HCT116 (cell line): ENCODE measurements around the gene CLIC5. TPM values are rescaled to one million over a fixed set of nuclear protein-coding genes. Genes with fewer than 3 reads are reported as not detected.

ENCODE experiments used
- ATAC-seq: fragments of 200-7000 bp; cut with Tn5 transposase; 2 replicates; pipeline ENCODE4 v1.9.1; 2020; ENCODE audit warnings: mild to moderate bottlenecking, moderate library complexity
- BruUV-seq: library from RNA; stranded (reverse); fragments of 400-500 nt; replicated peaks from 2 replicates; lab custom pipeline; 2021; lab: Mats Ljungman, UMichigan
- CTCF ChIA-PET: fragments of 300-600 bp; sonication (Branson Sonifier 250); formaldehyde crosslinking; loops from one replicate; lab custom pipeline; 2021; ENCODE audit warnings: antibody characterized with exemption; lab: Charles Lee
- POLR2A ChIA-PET: fragments of 300-600, 350-600 bp; sonication (Branson Sonifier 250); formaldehyde crosslinking; loops from one replicate; lab custom pipeline; 2021; ENCODE audit warnings: antibody characterized with exemption; lab: Charles Lee
- RAD21 ChIA-PET, 2 experiments: fragments of 300-600 bp; sonication (Branson Sonifier 250); formaldehyde crosslinking; loops; one replicate each; lab custom pipeline; 2023; ENCODE audit warnings: low total read pairs in 2 of 2; ENCODE audit not compliant: uncharacterized antibody in 2 of 2, unreplicated experiment in 2 of 2, low non-redundant PET in 1 of 2; lab: Charles Lee
- DNase-seq: peaks from one replicate; pipeline ENCODE4 v3.0.0-alpha.2; 2010; ENCODE audit warnings: low read depth, low spot score
- H2AFZ ChIP-seq: fragments of 200-600 bp; shearing (Covaris generic), sonication (generic); 2 replicates; pipeline ENCODE4 v1.6.1; 2017; ENCODE audit warnings: low read depth, mixed run types, mixed read lengths, antibody characterized with exemption, low read length; ENCODE audit not compliant: poor library complexity, severe bottlenecking
- H3K27ac ChIP-seq: 2 replicates; pipeline ENCODE4 v1.5.1; 2012; ENCODE audit warnings: low read depth, low read length
- H3K27me3 ChIP-seq: fragments of 200-600 bp; sonication (generic); 2 replicates; pipeline ENCODE4 v1.6.1; 2016; ENCODE audit warnings: mixed run types, low read length, mixed read lengths; ENCODE audit not compliant: insufficient read depth
- H3K36me3 ChIP-seq, 2 experiments: fragments of 200-500 bp in 1 of 2; fragments of 200-600 bp in 1 of 2; sonication (Bioruptor generic) in 1 of 2; sonication (generic) in 1 of 2; 2 replicates each; pipeline versions ENCODE4 v1.5.1 to v1.6.1; 2014 to 2016; ENCODE audit warnings: low read length in 2 of 2, inconsistent platforms in 1 of 2, mixed read lengths in 1 of 2, mixed run types in 1 of 2; ENCODE audit not compliant: insufficient read depth in 2 of 2, control insufficient read depth in 1 of 2
- H3K4me1 ChIP-seq, 2 experiments: fragments of 200-600 bp in 1 of 2; sonication (generic) in 1 of 2; 2 replicates each; pipeline versions ENCODE4 v1.5.1 to v1.6.1; 2012 to 2017; ENCODE audit warnings: low read length in 2 of 2, inconsistent platforms in 1 of 2, mild to moderate bottlenecking in 1 of 2, mixed read lengths in 1 of 2, mixed run types in 1 of 2, moderate library complexity in 1 of 2; ENCODE audit not compliant: insufficient read depth in 2 of 2, control insufficient read depth in 1 of 2
- H3K4me2 ChIP-seq: fragments of 200-600 bp; sonication (generic); 2 replicates; pipeline ENCODE4 v1.6.1; 2017; ENCODE audit warnings: mixed run types, low read length, mixed read lengths
- H3K4me3 ChIP-seq, 2 experiments: fragments of 200-600 bp in 1 of 2; sonication (generic) in 1 of 2; replicated peaks in 1 of 2; 2 replicates each; pipeline ENCODE4 v1.5.1; 2011 to 2016; ENCODE audit warnings: low read length in 2 of 2, control low read depth in 1 of 2, low read depth in 1 of 2, mild to moderate bottlenecking in 1 of 2, mixed read lengths in 1 of 2, mixed run types in 1 of 2
- H3K79me2 ChIP-seq: fragments of 200-600 bp; sonication (generic); 2 replicates; pipeline ENCODE4 v1.6.1; 2017; ENCODE audit warnings: mild to moderate bottlenecking, mixed run types, low read length, moderate library complexity, mixed read lengths; ENCODE audit not compliant: insufficient read depth
- H3K9ac ChIP-seq: fragments of 200-600 bp; sonication (generic); 2 replicates; pipeline ENCODE4 v1.6.1; 2016; ENCODE audit warnings: low read length, mixed read lengths
- H3K9me2 ChIP-seq: fragments of 200-600 bp; sonication (generic), shearing (Covaris generic); 2 replicates; pipeline ENCODE4 v1.6.1; 2017; ENCODE audit warnings: mixed run types, mild to moderate bottlenecking, moderate library complexity; ENCODE audit not compliant: insufficient read depth
- H3K9me3 ChIP-seq, 2 experiments: fragments of 200-500 bp in 1 of 2; fragments of 200-600 bp in 1 of 2; sonication (Bioruptor generic) in 1 of 2; sonication (generic) in 1 of 2; 2 replicates each; pipeline ENCODE4 v1.6.1; 2014 to 2017; ENCODE audit warnings: low read length in 2 of 2, mixed read lengths in 2 of 2, inconsistent platforms in 1 of 2, low read depth in 1 of 2, mild to moderate bottlenecking in 1 of 2, mixed run types in 1 of 2, moderate library complexity in 1 of 2; ENCODE audit not compliant: control insufficient read depth in 1 of 2, insufficient read depth in 1 of 2
- H4K20me1 ChIP-seq: fragments of 200-600 bp; sonication (generic), shearing (Covaris generic); 2 replicates; pipeline ENCODE4 v1.6.1; 2017; ENCODE audit warnings: mixed run types, mild to moderate bottlenecking, moderate library complexity; ENCODE audit not compliant: insufficient read depth
- ATF3 ChIP-seq: IDR thresholded peaks from 2 replicates; pipeline ENCODE4 v1.6.1; 2012
- CBX3 ChIP-seq: IDR thresholded peaks from 2 replicates; pipeline ENCODE4 v1.6.1; 2012; ENCODE audit warnings: low read depth
- CEBPB ChIP-seq: IDR thresholded peaks from 2 replicates; pipeline ENCODE4 v1.6.1; 2012; ENCODE audit warnings: low read depth
- EGR1 ChIP-seq: IDR thresholded peaks from 2 replicates; pipeline ENCODE4 v1.6.1; 2012; ENCODE audit warnings: low read depth
- ELF1 ChIP-seq: IDR thresholded peaks from 2 replicates; pipeline ENCODE4 v1.6.1; 2012; ENCODE audit warnings: low read depth, borderline replicate concordance
- EZH2 ChIP-seq: fragments of 200-600 bp; sonication (generic); IDR thresholded peaks from 2 replicates; pipeline ENCODE4 v1.6.1; 2017; ENCODE audit warnings: antibody characterized with exemption, mixed run types
- FOSL1 ChIP-seq: IDR thresholded peaks from 2 replicates; pipeline ENCODE4 v1.6.1; 2012; ENCODE audit warnings: low read depth
- POLR2A ChIP-seq: IDR thresholded peaks from 2 replicates; pipeline ENCODE4 v1.7.0; 2011; ENCODE audit warnings: borderline replicate concordance; ENCODE audit not compliant: insufficient read depth, insufficient read length; ENCODE audit errors: extremely low read depth
- POLR2AphosphoS5 ChIP-seq: IDR thresholded peaks from 2 replicates; pipeline ENCODE4 v1.6.1; 2011; ENCODE audit warnings: mild to moderate bottlenecking, low read depth, low read length, moderate library complexity
- RAD21 ChIP-seq: IDR thresholded peaks from 2 replicates; pipeline ENCODE4 v1.6.1; 2012; ENCODE audit warnings: low read depth, mild to moderate bottlenecking
- REST ChIP-seq: IDR thresholded peaks from 2 replicates; pipeline ENCODE4 v1.6.1; 2012; ENCODE audit warnings: low read depth
- SIN3A ChIP-seq: IDR thresholded peaks from 2 replicates; pipeline ENCODE4 v1.6.1; 2012; ENCODE audit warnings: low read depth
- SP1 ChIP-seq: IDR thresholded peaks from 2 replicates; pipeline ENCODE4 v1.6.1; 2012; ENCODE audit warnings: low read depth
- SRF ChIP-seq: IDR thresholded peaks from 2 replicates; pipeline ENCODE4 v1.6.1; 2012; ENCODE audit warnings: low read depth
- TCF7L2 ChIP-seq: IDR thresholded peaks from 2 replicates; pipeline ENCODE4 v1.7.0; 2011; ENCODE audit warnings: borderline replicate concordance, inconsistent platforms; ENCODE audit not compliant: insufficient read depth, insufficient read length; ENCODE audit errors: extremely low read depth
- YY1 ChIP-seq: IDR thresholded peaks from 2 replicates; pipeline ENCODE4 v1.6.1; 2011; ENCODE audit warnings: low read length, low read depth, moderate library complexity, mild to moderate bottlenecking; ENCODE audit not compliant: insufficient replicate concordance; ENCODE audit errors: extremely low read depth
- intact Hi-C: fragments of 100-400 bp; cut with micrococcal nuclease; formaldehyde crosslinking; loops from 2 replicates; pipeline ENCODE4 v1.10.0; 2022
- total RNA-seq: library from RNA; stranded (reverse); gene quantifications from one replicate; pipeline ENCODE4 v1.2.1, GENCODE V29; 2021; ENCODE audit not compliant: unreplicated experiment
- TF ChIP-seq, protein P1 (sequence below): IDR thresholded peaks from 2 replicates; pipeline ENCODE4 v1.6.1; 2011; ENCODE audit warnings: mild to moderate bottlenecking, low read length, moderate library complexity; ENCODE audit not compliant: insufficient replicate concordance; ENCODE audit errors: extremely low read depth
- TF ChIP-seq, protein P2 (sequence below): IDR thresholded peaks from 2 replicates; pipeline ENCODE4 v1.6.1; 2012

Gene CLIC5
- total RNA-seq, 1 experiment from 2014 or later, result 0.20 TPM

- CTCF ChIA-PET, result no interaction called here
- DNase-seq, result no peak
- no peak overlapping the region for H2AFZ ChIP-seq
- H3K4me2 ChIP-seq, result no peak overlapping the region
- H3K9me3 ChIP-seq, result no peaks in the 10 kb centered on the region
- POLR2A ChIA-PET, result no interaction called here
- no peaks in the 10 kb centered on the region for H3K36me3 ChIP-seq
- no peaks in the 10 kb centered on the region for H3K27me3 ChIP-seq
- no peaks in the 10 kb centered on the region for H3K9me2 ChIP-seq
- peaks cover 0 to 10% of the 10 kb centered on the region in 2 experiments; a peak in 2 of 4 replicates for H3K4me1 ChIP-seq
- no peaks in the 10 kb centered on the region for H3K79me2 ChIP-seq
- H3K27ac ChIP-seq, result no peak overlapping the region
- RAD21 ChIA-PET, result no interaction called here
- no TSS peak for BruUV-seq
- H3K9ac ChIP-seq, result no peak overlapping the region
- no peak for ATAC-seq
- intact Hi-C loops, result no loop called here
- TF ChIP-seq, protein P1, sequence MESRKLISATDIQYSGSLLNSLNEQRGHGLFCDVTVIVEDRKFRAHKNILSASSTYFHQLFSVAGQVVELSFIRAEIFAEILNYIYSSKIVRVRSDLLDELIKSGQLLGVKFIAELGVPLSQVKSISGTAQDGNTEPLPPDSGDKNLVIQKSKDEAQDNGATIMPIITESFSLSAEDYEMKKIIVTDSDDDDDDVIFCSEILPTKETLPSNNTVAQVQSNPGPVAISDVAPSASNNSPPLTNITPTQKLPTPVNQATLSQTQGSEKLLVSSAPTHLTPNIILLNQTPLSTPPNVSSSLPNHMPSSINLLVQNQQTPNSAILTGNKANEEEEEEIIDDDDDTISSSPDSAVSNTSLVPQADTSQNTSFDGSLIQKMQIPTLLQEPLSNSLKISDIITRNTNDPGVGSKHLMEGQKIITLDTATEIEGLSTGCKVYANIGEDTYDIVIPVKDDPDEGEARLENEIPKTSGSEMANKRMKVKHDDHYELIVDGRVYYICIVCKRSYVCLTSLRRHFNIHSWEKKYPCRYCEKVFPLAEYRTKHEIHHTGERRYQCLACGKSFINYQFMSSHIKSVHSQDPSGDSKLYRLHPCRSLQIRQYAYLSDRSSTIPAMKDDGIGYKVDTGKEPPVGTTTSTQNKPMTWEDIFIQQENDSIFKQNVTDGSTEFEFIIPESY, result no peak
- TF ChIP-seq ELF1 (no peak), POLR2AphosphoS5 (no peak), SIN3A (no peak), ATF3 (no peak), EGR1 (no peak), RAD21 (no peak), SP1 (no peak), SRF (no peak), YY1 (no peak), CEBPB (no peak), TCF7L2 (no peak), REST (no peak), CBX3 (no peak), FOSL1 (no peak), EZH2 (no peak), POLR2A (no peak)
- TF ChIP-seq, protein P2, sequence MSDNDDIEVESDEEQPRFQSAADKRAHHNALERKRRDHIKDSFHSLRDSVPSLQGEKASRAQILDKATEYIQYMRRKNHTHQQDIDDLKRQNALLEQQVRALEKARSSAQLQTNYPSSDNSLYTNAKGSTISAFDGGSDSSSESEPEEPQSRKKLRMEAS, result no peak
- H3K4me3 ChIP-seq, result no peak overlapping the region
- H4K20me1 ChIP-seq, result no peaks in the 10 kb centered on the region
Observed at GRCh38 chr6:45963896-45964295, 51.8 kb downstream of the CLIC5 start.
